HepG2 (cell line): ENCODE measurements around the gene CXCL17. TPM values are rescaled to one million over a fixed set of nuclear protein-coding genes. Genes with fewer than 3 reads are reported as not detected.

ENCODE experiments used
- ATAC-seq: fragments of 200-7000 bp; cut with Tn5 transposase; 3 replicates; pipeline ENCODE4 v1.9.1; 2020; ENCODE audit warnings: mild to moderate bottlenecking, moderate library complexity
- BruUV-seq: library from RNA; stranded (reverse); fragments of 400-500 nt; replicated peaks from 2 replicates; lab custom pipeline; 2021; lab: Mats Ljungman, UMichigan
- CTCF ChIA-PET: fragments of 300-600 bp; formaldehyde crosslinking; extraction: SDS; loops from one replicate; lab custom pipeline; 2021; ENCODE audit warnings: low total read pairs, inconsistent platforms, low intra/inter-chr PET ratio; lab: Yijun Ruan, JAX
- POLR2A ChIA-PET: fragments of 350-600 bp; sonication (Branson Sonifier 250); formaldehyde crosslinking; loops from one replicate; lab custom pipeline; 2020; ENCODE audit warnings: antibody characterized with exemption, inconsistent platforms; lab: Yijun Ruan, JAX
- DNase-seq: peaks from one replicate; pipeline ENCODE4 v3.0.0-alpha.2; 2015; ENCODE audit warnings: low spot score
- FAIRE-seq: peaks from 3 replicates; lab custom pipeline; 2011; peaks lifted over from hg19 to GRCh38; lab: Jason Lieb, UNC
- H2AFZ ChIP-seq: one replicate; pipeline ENCODE4 v1.6.1; 2011; ENCODE audit warnings: low read length, inconsistent platforms
- H3K27ac ChIP-seq: fragments of 300-600 bp; 3 replicates; pipeline ENCODE4 v1.8.0; 2011; ENCODE audit warnings: mixed run types, mild to moderate bottlenecking, mixed read lengths, low read length, inconsistent platforms; ENCODE audit not compliant: insufficient read depth; ENCODE audit errors: extremely low read length
- H3K27me3 ChIP-seq, 2 experiments: fragments of 200-600 bp in 1 of 2; 2 replicates in 1 of 2; 3 replicates in 1 of 2; pipeline versions ENCODE4 v1.6.0 to v1.8.0; 2011; ENCODE audit warnings: low read length in 2 of 2, mild to moderate bottlenecking in 2 of 2, moderate library complexity in 2 of 2, inconsistent platforms in 1 of 2; ENCODE audit not compliant: insufficient read depth in 2 of 2, control insufficient read depth in 1 of 2
- H3K36me3 ChIP-seq, 2 experiments: fragments of 200-600 bp in 1 of 2; replicated peaks in 1 of 2; 2 replicates in 1 of 2; 3 replicates in 1 of 2; pipeline versions ENCODE4 v1.5.1 to v1.8.0; 2011; ENCODE audit warnings: low read length in 2 of 2, inconsistent platforms in 1 of 2; ENCODE audit not compliant: insufficient read depth in 2 of 2, control insufficient read depth in 1 of 2
- H3K4me1 ChIP-seq: 2 replicates; pipeline ENCODE4 v1.5.1; 2012; ENCODE audit warnings: low read length, inconsistent platforms; ENCODE audit not compliant: insufficient read depth
- H3K4me2 ChIP-seq: 2 replicates; pipeline ENCODE4 v1.6.0; 2011; ENCODE audit warnings: low read depth, low read length, inconsistent platforms
- H3K4me3 ChIP-seq, 3 experiments: fragments of 200-600 bp in 1 of 3; sonication (generic), shearing (Covaris generic) in 1 of 3; replicated peaks in 1 of 3; 2 replicates each; pipeline ENCODE4 v1.5.1; 2011 to 2016; ENCODE audit warnings: low read length in 3 of 3, inconsistent platforms in 2 of 3, low read depth in 2 of 3, mild to moderate bottlenecking in 2 of 3, control low read depth in 1 of 3, mixed read lengths in 1 of 3; ENCODE audit not compliant: insufficient read depth in 1 of 3
- H3K79me2 ChIP-seq: one replicate; pipeline ENCODE4 v1.6.1; 2011; ENCODE audit warnings: low read length, inconsistent platforms; ENCODE audit not compliant: insufficient read depth
- H3K9ac ChIP-seq: 2 replicates; pipeline ENCODE4 v1.6.0; 2011; ENCODE audit warnings: mild to moderate bottlenecking, low read depth, low read length, inconsistent platforms; ENCODE audit not compliant: insufficient read depth
- H3K9me3 ChIP-seq: 2 replicates; pipeline ENCODE4 v1.5.1; 2012; ENCODE audit warnings: mild to moderate bottlenecking, low read length
- H4K20me1 ChIP-seq: 2 replicates; pipeline ENCODE4 v1.6.0; 2011; ENCODE audit warnings: inconsistent platforms, mild to moderate bottlenecking, low read length, moderate library complexity; ENCODE audit not compliant: insufficient read depth
- CREBL2 ChIP-seq: sonication (generic); formaldehyde crosslinking; IDR thresholded peaks from 2 replicates; pipeline ENCODE4 v1.8.1; 2023; ENCODE audit warnings: missing genetic modification reagents, mild to moderate bottlenecking, borderline replicate concordance
- JARID2 ChIP-seq: sonication (generic); formaldehyde crosslinking; IDR thresholded peaks from 2 replicates; pipeline ENCODE4 v1.8.1; 2023; ENCODE audit warnings: missing genetic modification reagents, inconsistent platforms; ENCODE audit not compliant: insufficient replicate concordance
- KLF6 ChIP-seq: IDR thresholded peaks from 2 replicates; pipeline ENCODE4 v1.8.0; 2016; ENCODE audit warnings: missing biosample characterization, missing genetic modification reagents
- THYN1 ChIP-seq: sonication (generic); formaldehyde crosslinking; IDR thresholded peaks from 2 replicates; pipeline ENCODE4 v1.8.1; 2023; ENCODE audit warnings: low read depth, mild to moderate bottlenecking, moderate library complexity, missing genetic modification reagents, borderline replicate concordance
- ZFP1 ChIP-seq: IDR thresholded peaks from 2 replicates; pipeline ENCODE4 v1.6.1; 2016
- ZFP36L1 ChIP-seq: sonication (generic); formaldehyde crosslinking; IDR thresholded peaks from 2 replicates; pipeline ENCODE4 v1.8.0; 2022; ENCODE audit warnings: mild to moderate bottlenecking, missing genetic modification reagents, moderate library complexity
- ZKSCAN1 ChIP-seq: fragments of 150-350 bp; IDR thresholded peaks from 2 replicates; pipeline ENCODE4 v1.6.1; 2014; ENCODE audit warnings: low read length
- ZNF251 ChIP-seq: sonication (generic); formaldehyde crosslinking; IDR thresholded peaks from 2 replicates; pipeline ENCODE4 v1.9.0; 2021; ENCODE audit warnings: mild to moderate bottlenecking, missing genetic modification reagents
- ZNF660 ChIP-seq: sonication (generic); formaldehyde crosslinking; IDR thresholded peaks from 2 replicates; pipeline ENCODE4 v1.5.1; 2020; ENCODE audit warnings: mild to moderate bottlenecking, low read depth, missing genetic modification reagents, borderline replicate concordance
- ZSCAN9 ChIP-seq: IDR thresholded peaks from 2 replicates; pipeline ENCODE4 v1.6.1; 2016; ENCODE audit warnings: borderline replicate concordance
- WGBS: methylation state at CpG from one replicate; pipeline ENCODE4 v1.1.6; 2017; ENCODE audit warnings: low lambda C conversion rate; 5-methylcytosine and 5-hydroxymethylcytosine counted together
- in situ Hi-C: cut with HindIII; loops from 2 replicates; pipeline ENCODE4 v1.10.0; 2017; ENCODE audit warnings: low pct_unique_long_range_greater_than_20kb; ENCODE audit not compliant: extremely low pct_ligation_motif_present
- intact Hi-C: fragments of 100-400 bp; cut with micrococcal nuclease; formaldehyde crosslinking; loops from one replicate; pipeline ENCODE4 v1.10.0; 2022; ENCODE audit not compliant: unreplicated experiment
- polyA plus RNA-seq, 8 experiments: library from polyadenylated mRNA; depleted of rRNA in 3 of 8; stranded (reverse) in 7 of 8; unstranded in 1 of 8; fragments of >200 nt; fragmentation: Illumina TruSeq in 4 of 8; extraction: Trizol in 4 of 8; gene quantifications; 2 replicates each; pipeline versions ENCODE4 v1.2.1 to v1.2.3, GENCODE V29; 2011 to 2016; ENCODE audit warnings: low read depth in 4 of 8, missing spikeins in 1 of 8, mixed read lengths in 1 of 8; ENCODE audit not compliant: insufficient read depth in 1 of 8
- total RNA-seq, 5 experiments: library from RNA; depleted of rRNA; stranded (reverse); fragments of >200 nt; fragmentation: Illumina TruSeq; extraction: Trizol; gene quantifications; 2 replicates each; pipeline ENCODE4 v1.2.3, GENCODE V29; 2016; ENCODE audit warnings: low read depth in 1 of 5

CXCL17 gene
- total and polyA plus RNA-seq, 2 of the 13 experiments (the other 11 are each of a cell fraction or from before 2014, with no cell fraction given) = 0.12 TPM; not detected in 1

- TF ChIP-seq ZFP1 (CRISPR knock-in tag) (no peak), ZSCAN9 (CRISPR knock-in tag) (no peak), ZFP36L1 (no peak)
Observed at GRCh38 chr19:42389899-42390298, 52.8 kb downstream of the CXCL17 start, which contains the start of gene CNFN (continued).

- H3K27me3 ChIP-seq = peaks cover 8 to 44% of the 10 kb centered on the region in 2 experiments; a peak in 4 of 5 replicates
- in situ Hi-C loops (no loop called here), intact Hi-C loops (no loop called here)
- CTCF ChIA-PET = no interaction called here
- no peak for FAIRE-seq
- no peaks in the 10 kb centered on the region for H3K9me3 ChIP-seq
- no peak for TF ChIP-seq ZNF660 (CRISPR knock-in tag)
- no peak for TF ChIP-seq KLF6
- no peak for TF ChIP-seq ZKSCAN1
- TF ChIP-seq CREBL2 (CRISPR knock-in tag) = no peak
- no peak for TF ChIP-seq THYN1 (CRISPR knock-in tag)
- TF ChIP-seq ZNF251 = no peak
- TF ChIP-seq JARID2 (CRISPR knock-in tag) = no peak
- POLR2A ChIA-PET = no interaction called here
- no peaks in the 10 kb centered on the region for H3K79me2 ChIP-seq
- no peak overlapping the region for H3K4me2 ChIP-seq
- H3K9ac ChIP-seq = no peak overlapping the region
- ATAC-seq = no peak
- no peaks in the 10 kb centered on the region for H4K20me1 ChIP-seq
- BruUV-seq = no TSS peak
- H2AFZ ChIP-seq = no peak overlapping the region
- peaks cover 6% of the 10 kb centered on the region; the same call in 1 of the 2 replicates for H3K4me1 ChIP-seq
- H3K36me3 ChIP-seq = no peaks in the 10 kb centered on the region
- 30% methylated on average over 7 of the region's 20 CpGs for WGBS
- H3K27ac ChIP-seq = no peak overlapping the region
- DNase-seq = no peak
- no peak overlapping the region for H3K4me3 ChIP-seq
Observed at GRCh38 chr19:42388851-42389489, 53.8 kb downstream of the CXCL17 start.
